OCI-LY3 (cell line): ENCODE results near the gene TACC2.

ENCODE experiments used
- CTCF ChIP-seq: fragments of 200-600, 300-600 bp; sonication (generic); IDR thresholded peaks from 2 replicates; pipeline ENCODE4 v1.5.1; 2014; ENCODE audit warnings: antibody characterized with exemption, low read length, low read depth
- EZH2phosphoT487 ChIP-seq: fragments of 200-600 bp; shearing (Covaris generic); IDR thresholded peaks from 2 replicates; pipeline ENCODE4 v1.6.1; 2018; ENCODE audit warnings: antibody characterized with exemption, mixed run types, low read depth

DNA sequence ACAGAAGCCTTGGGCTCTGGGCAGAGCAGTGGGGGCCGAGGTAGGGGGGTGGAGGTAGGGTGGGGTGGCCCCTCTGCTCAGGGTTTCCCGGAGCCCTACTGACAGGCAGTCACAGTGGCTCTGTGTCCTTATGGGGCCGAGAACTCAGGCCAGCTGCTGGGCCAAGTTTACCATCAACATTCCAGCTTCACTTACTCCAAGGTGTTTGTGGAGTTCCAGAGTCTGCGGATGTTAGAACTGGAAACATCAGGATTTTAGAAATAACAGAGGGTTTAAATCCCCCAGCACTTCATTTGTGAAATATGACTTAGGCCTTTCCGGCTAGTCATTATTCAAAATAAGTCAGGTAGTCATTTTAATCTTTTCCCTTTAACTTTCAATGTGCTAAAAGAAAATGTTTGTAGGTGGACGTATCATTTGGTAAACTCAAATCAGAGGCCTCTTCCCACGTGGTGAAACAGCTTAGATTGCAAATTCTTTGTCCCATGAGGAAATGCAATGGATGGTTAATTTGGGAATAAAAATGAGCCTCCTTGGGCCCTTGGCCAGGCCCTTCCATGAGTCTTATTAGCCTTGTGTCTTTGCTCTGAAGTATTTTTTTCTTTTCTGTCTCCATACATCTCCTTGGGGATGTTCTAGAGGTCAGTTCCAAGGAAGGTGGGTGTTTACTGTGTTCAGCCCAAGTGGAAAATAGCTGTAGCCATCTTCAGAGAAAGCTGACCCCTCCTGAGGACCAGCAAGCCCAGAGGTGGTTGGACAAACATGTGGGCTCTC, 182.5 kb downstream of the TACC2 start:
- TF ChIP-seq CTCF, result no peak
- TF ChIP-seq EZH2phosphoT487, result no peak
